Naive thymus-derived CD4-positive, alpha-beta T cell (primary cell): Measurements from ENCODE around the gene PAX5. TPM values are rescaled to one million over a fixed set of nuclear protein-coding genes. Genes with fewer than 3 reads are reported as not detected.

Source experiments
- ATAC-seq: fragments of 150-1000 bp; cut with Tn5 transposase; 2 replicates; pipeline ENCODE4 v1.10.0; 2021; ENCODE audit warnings: mild to moderate bottlenecking, moderate library complexity
- CTCF ChIA-PET: fragments of 350-600 bp; sonication (Branson Sonifier 250); formaldehyde crosslinking; loops from one replicate; lab custom pipeline; 2021; ENCODE audit warnings: antibody characterized with exemption; lab: Charles Lee
- POLR2A ChIA-PET: fragments of 350-600 bp; sonication (Branson Sonifier 250); formaldehyde crosslinking; loops from one replicate; lab custom pipeline; 2021; ENCODE audit warnings: antibody characterized with exemption, inconsistent platforms; lab: Charles Lee
- DNase-seq, 9 donors: peaks; one replicate each; pipeline versions ENCODE4 v3.0.0 to v3.0.0-alpha.2; 2020 to 2022; ENCODE audit warnings: mixed read lengths in 1 of 9
- H3K27ac ChIP-seq: one replicate; pipeline ENCODE4 v1.7.0; 2013; ENCODE audit warnings: mild to moderate bottlenecking, low read depth, low read length, moderate library complexity
- H3K27me3 ChIP-seq, 2 donors: one replicate each; pipeline ENCODE4 v1.7.0; 2013; ENCODE audit warnings: low read length in 2 of 2, mild to moderate bottlenecking in 2 of 2, moderate library complexity in 2 of 2; ENCODE audit not compliant: control insufficient read depth in 2 of 2, insufficient read depth in 2 of 2
- H3K36me3 ChIP-seq, 3 experiments: 1 replicate in 2 of 3; 2 replicates in 1 of 3; pipeline ENCODE4 v1.7.0; 2013; ENCODE audit warnings: low read length in 3 of 3, mild to moderate bottlenecking in 3 of 3, moderate library complexity in 1 of 3; ENCODE audit not compliant: insufficient read depth in 3 of 3, control insufficient read depth in 2 of 3
- H3K4me1 ChIP-seq, 2 donors: one replicate each; pipeline ENCODE4 v1.7.0; 2013; ENCODE audit warnings: low read length in 2 of 2, mild to moderate bottlenecking in 2 of 2, moderate library complexity in 1 of 2; ENCODE audit not compliant: control insufficient read depth in 2 of 2, insufficient read depth in 2 of 2
- H3K4me3 ChIP-seq: 2 replicates; pipeline ENCODE4 v1.7.0; 2013; ENCODE audit warnings: mild to moderate bottlenecking, low read length
- H3K9me3 ChIP-seq, 3 experiments: 1 replicate in 2 of 3; 2 replicates in 1 of 3; pipeline ENCODE4 v1.7.0; 2013; ENCODE audit warnings: low read length in 3 of 3; ENCODE audit not compliant: control insufficient read depth in 2 of 3
- H3K27ac Mint-ChIP-seq, 9 donors: one replicate each; pipeline ENCODE4 v1.8.0; 2020 to 2022; ENCODE audit warnings: mixed read lengths in 9 of 9, mild to moderate bottlenecking in 8 of 9, moderate library complexity in 5 of 9, inconsistent platforms in 2 of 9
- H3K27me3 Mint-ChIP-seq, 5 donors: one replicate each; pipeline ENCODE4 v1.8.0; 2021 to 2022; ENCODE audit warnings: mixed read lengths in 5 of 5, mild to moderate bottlenecking in 1 of 5
- H3K36me3 Mint-ChIP-seq, 5 donors: one replicate each; pipeline ENCODE4 v1.8.0; 2020 to 2022; ENCODE audit warnings: mixed read lengths in 5 of 5, mild to moderate bottlenecking in 3 of 5, inconsistent platforms in 1 of 5
- H3K4me1 Mint-ChIP-seq, 7 donors: one replicate each; pipeline ENCODE4 v1.8.0; 2020 to 2022; ENCODE audit warnings: mixed read lengths in 7 of 7, mild to moderate bottlenecking in 3 of 7, inconsistent platforms in 1 of 7
- H3K4me3 Mint-ChIP-seq, 10 donors: one replicate each; pipeline ENCODE4 v1.8.0; 2020 to 2022; ENCODE audit warnings: mild to moderate bottlenecking in 10 of 10, mixed read lengths in 10 of 10, moderate library complexity in 6 of 10, inconsistent platforms in 2 of 10
- H3K9me3 Mint-ChIP-seq, 11 donors: one replicate each; pipeline ENCODE4 v1.8.0; 2020 to 2022; ENCODE audit warnings: mixed read lengths in 11 of 11, mild to moderate bottlenecking in 4 of 11, inconsistent platforms in 1 of 11, moderate library complexity in 1 of 11
- intact Hi-C, 2 donors: fragments of 100-400 bp; cut with micrococcal nuclease; formaldehyde crosslinking; loops; one replicate each; pipeline ENCODE4 v1.15.1; 2023
- polyA plus RNA-seq, 2 donors: library from polyadenylated mRNA; unstranded; fragments of 300-500 nt; fragmentation: Illumina TruSeq; gene quantifications; one replicate each; pipeline ENCODE4 v1.2.3, GENCODE V29; 2021
- total RNA-seq, 6 experiments: library from RNA in 5 of 6; stranded (reverse) in 5 of 6; gene quantifications; 1 replicate in 5 of 6; 2 replicates in 1 of 6; pipeline ENCODE4 v1.2.3 and lab custom pipeline; 2021 to 2026

The PAX5 gene
- total and polyA plus RNA-seq, 7 experiments from 2014 or later, result 0.10 to 8.0 (median 0.38) TPM; not detected in 1

- CTCF ChIA-PET, result no interaction called here
- H3K9me3 Mint-ChIP-seq, result peaks cover 0 to 17% (median 0%) of the 10 kb centered on the region in 11 donors
Measured at GRCh38 chr9:37035648-37036370, 1.7 kb upstream of the PAX5 start.

DNA sequence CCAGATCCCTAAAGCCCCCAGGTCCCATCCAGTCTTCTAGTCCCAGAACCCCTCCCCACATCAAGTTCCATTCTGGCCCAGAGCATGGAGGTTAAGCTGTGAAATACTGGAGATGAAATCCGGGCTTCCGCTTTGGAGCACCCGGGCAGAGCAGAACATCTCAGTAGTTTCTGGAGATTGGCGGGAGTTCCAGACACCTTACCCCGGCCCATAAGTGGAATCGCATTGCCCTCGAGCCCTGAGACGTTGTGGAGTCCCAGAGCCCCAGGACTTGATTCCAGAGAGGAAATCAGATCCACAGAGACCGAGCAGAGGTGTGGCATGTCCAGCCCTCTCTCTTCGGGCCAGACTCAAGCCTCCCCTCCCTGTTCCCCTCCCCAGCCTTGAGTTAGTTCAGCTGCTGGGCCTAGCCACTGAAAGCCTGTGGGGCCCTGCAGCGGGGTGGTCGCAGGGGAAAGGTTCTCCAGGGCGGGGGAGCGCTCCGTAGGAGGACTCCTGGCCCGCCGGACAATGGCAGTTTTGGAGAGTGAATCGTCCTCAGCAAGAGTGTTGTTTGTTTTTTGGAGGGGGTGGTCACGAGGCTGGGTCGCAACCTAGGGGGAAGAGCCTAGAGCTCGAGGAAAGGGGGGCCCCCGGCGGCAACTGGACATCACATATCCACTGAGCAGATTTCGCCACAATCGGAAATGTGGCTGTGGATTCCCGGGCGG is 1.0 kb upstream of the PAX5 start:
- POLR2A ChIA-PET, result no interaction called here
- Mint-ChIP-seq H3K4me1 (peaks cover 26 to 57% (median 43%) of the 10 kb centered on the region in 7 donors), H3K36me3 (peaks cover 0 to 10% (median 7%) of the 10 kb centered on the region in 5 donors)

More at GRCh38 chr9:37035648-37036370, 1.7 kb upstream of the PAX5 start:
- H3K4me3 Mint-ChIP-seq, result peak overlapping the region; percentile 68 to 98 (median 86)
- Histone ChIP-seq H3K4me3 (peak overlapping the region; percentile 49), H3K9me3 (peaks cover 0 to 4% (median 0%) of the 10 kb centered on the region in 3 experiments), H3K27me3 (peaks cover 29 to 62% of the 10 kb centered on the region in 2 donors), H3K4me1 (peaks cover 16 to 34% of the 10 kb centered on the region in 2 donors), H3K36me3 (no peaks in the 10 kb centered on the region), H3K27ac (no peak overlapping the region)
- peaks cover 80 to 94% (median 84%) of the 10 kb centered on the region in 5 donors for H3K27me3 Mint-ChIP-seq
- peaks cover 0 to 10% (median 7%) of the 10 kb centered on the region in 5 donors for H3K36me3 Mint-ChIP-seq
- H3K27ac Mint-ChIP-seq, result peak overlapping the region in 3 of 9 donors; percentile 3 to 43 (median 35)
- POLR2A ChIA-PET, result no interaction called here
- H3K4me1 Mint-ChIP-seq, result peaks cover 21 to 50% (median 36%) of the 10 kb centered on the region in 7 donors
- DNase-seq (peak in 2 of 9 donors; percentile 17 to 26), ATAC-seq (no peak)
- intact Hi-C loops, result loop anchor here (1.0 to 10.0 kb wide), 7 partner anchors 9 to 559 kb away; partner anchors contain the start of genes GRHPR (in 1 of the 2) and TOMM5 (in 1 of the 2)

GRCh38 chr9:37034305-37034937 is 353 bp upstream of the PAX5 start:
- Mint-ChIP-seq H3K9me3 (peaks cover 0 to 16% (median 0%) of the 10 kb centered on the region in 11 donors), H3K27me3 (peaks cover 78 to 95% (median 87%) of the 10 kb centered on the region in 5 donors), H3K27ac (no peak overlapping the region), H3K4me3 (peak overlapping the region; percentile 52 to 98 (median 72)), H3K36me3 (peaks cover 0 to 10% (median 7%) of the 10 kb centered on the region in 5 donors), H3K4me1 (peaks cover 26 to 64% (median 50%) of the 10 kb centered on the region in 7 donors)
- POLR2A ChIA-PET, result no interaction called here
- no peaks in the 10 kb centered on the region for H3K36me3 ChIP-seq
- H3K27ac ChIP-seq, result no peak overlapping the region
- DNase-seq, result peak in 2 of 9 donors; percentile 21 to 40
- H3K27me3 ChIP-seq, result peaks cover 42 to 71% of the 10 kb centered on the region in 2 donors
- H3K4me3 ChIP-seq, result no peak overlapping the region
- ATAC-seq, result peak; percentile 32
- intact Hi-C loops, result loop anchor here in 1 of 2 donors (10.0 kb wide), 1 partner anchor 560 kb away; the partner anchor contains the start of gene TOMM5
- H3K9me3 ChIP-seq, result peaks cover 0 to 4% (median 0%) of the 10 kb centered on the region in 3 experiments
- CTCF ChIA-PET, result no interaction called here
- H3K4me1 ChIP-seq, result peaks cover 16 to 48% of the 10 kb centered on the region in 2 donors

More for the DNA sequence above, 1.0 kb upstream of the PAX5 start:
- Histone ChIP-seq H3K27ac (no peak overlapping the region), H3K36me3 (no peaks in the 10 kb centered on the region), H3K9me3 (peaks cover 0 to 4% (median 0%) of the 10 kb centered on the region in 3 experiments), H3K4me1 (peaks cover 16 to 41% of the 10 kb centered on the region in 2 donors), H3K4me3 (no peak overlapping the region), H3K27me3 (peaks cover 35 to 66% of the 10 kb centered on the region in 2 donors)
- H3K27me3 Mint-ChIP-seq, result peaks cover 80 to 94% (median 87%) of the 10 kb centered on the region in 5 donors
- peak overlapping the region; percentile 52 to 98 (median 68) for H3K4me3 Mint-ChIP-seq
- ATAC-seq (no peak), DNase-seq (no peak)
- H3K27ac Mint-ChIP-seq, result peak overlapping the region in 2 of 9 donors; percentile 29 to 31
- intact Hi-C loops, result loop anchor here (5.0 to 10.0 kb wide), 5 partner anchors 42 to 560 kb away; partner anchors contain the start of genes GRHPR (in 1 of the 2) and TOMM5 (in 1 of the 2)
- CTCF ChIA-PET, result no interaction called here
- H3K9me3 Mint-ChIP-seq, result peaks cover 0 to 17% (median 0%) of the 10 kb centered on the region in 11 donors

GRCh38 chr9:37033141-37033540 is 927 bp downstream of the PAX5 start:
- Mint-ChIP-seq H3K36me3 (peaks cover 0 to 9% (median 6%) of the 10 kb centered on the region in 5 donors), H3K4me3 (peak overlapping the region in 9 of 10 donors; percentile 2 to 98 (median 71)), H3K27ac (peak overlapping the region in 2 of 9 donors; percentile 29 to 62), H3K27me3 (peaks cover 76 to 95% (median 84%) of the 10 kb centered on the region in 5 donors), H3K4me1 (peaks cover 26 to 72% (median 54%) of the 10 kb centered on the region in 7 donors), H3K9me3 (peaks cover 0 to 7% (median 0%) of the 10 kb centered on the region in 11 donors)
- Histone ChIP-seq H3K9me3 (peaks cover 0 to 4% (median 0%) of the 10 kb centered on the region in 3 experiments), H3K4me1 (peaks cover 16 to 58% of the 10 kb centered on the region in 2 donors), H3K4me3 (no peak overlapping the region), H3K27me3 (peaks cover 43 to 71% of the 10 kb centered on the region in 2 donors), H3K36me3 (no peaks in the 10 kb centered on the region), H3K27ac (no peak overlapping the region)
- ATAC-seq (no peak), DNase-seq (no peak)
- intact Hi-C loops, result loop anchor here in 1 of 2 donors (10.0 kb wide), 1 partner anchor 562 kb away; the partner anchor contains the start of gene TOMM5
- ChIA-PET CTCF (no interaction called here), POLR2A (no interaction called here)

GRCh38 chr9:37032713-37033112 is 1.4 kb downstream of the PAX5 start:
- no peaks in the 10 kb centered on the region for H3K9me3 ChIP-seq
- H3K27me3 ChIP-seq, result peaks cover 46 to 71% of the 10 kb centered on the region in 2 donors
- ChIA-PET POLR2A (no interaction called here), CTCF (no interaction called here)
- Mint-ChIP-seq H3K4me3 (peak overlapping the region in 1 of 10 donors; percentile 19), H3K9me3 (peaks cover 0 to 6% (median 2%) of the 10 kb centered on the region in 11 donors), H3K4me1 (peaks cover 28 to 72% (median 56%) of the 10 kb centered on the region in 7 donors), H3K27ac (no peak overlapping the region), H3K27me3 (peaks cover 80 to 95% (median 84%) of the 10 kb centered on the region in 5 donors), H3K36me3 (peaks cover 0 to 9% (median 6%) of the 10 kb centered on the region in 5 donors)
- peaks cover 18 to 58% of the 10 kb centered on the region in 2 donors for H3K4me1 ChIP-seq
- H3K36me3 ChIP-seq, result no peaks in the 10 kb centered on the region
- DNase-seq, result no peak
- intact Hi-C loops, result loop anchor here in 1 of 2 donors (10.0 kb wide), 1 partner anchor 562 kb away; the partner anchor contains the start of gene TOMM5
- H3K27ac ChIP-seq, result no peak overlapping the region
- no peak overlapping the region for H3K4me3 ChIP-seq
- no peak for ATAC-seq
